ENCODE results near the gene RNF217. TPM values are rescaled to one million over a fixed set of nuclear protein-coding genes. Genes with fewer than 3 reads are reported as not detected.

The RNF217 gene
- total RNA-seq, result 23.4 and 24.2 TPM in 2 replicates

GRCh38 chr6:124961777-124962638, at the start of gene RNF217:
Gene RNF217 (plus strand): TSS chr6:124962437. CDS start chr6:124962545, 108 bp downstream.

Other genes with a start within 250 kb of the RNF217 start
- 3.4 and 7.2 TPM in 2 replicates for gene TPD52L1, start 191.3 kb downstream of the RNF217 start, total RNA-seq